ENCODE results near the gene PAK1. TPM values are rescaled to one million over a fixed set of nuclear protein-coding genes. Genes with fewer than 3 reads are reported as not detected.
A peak's percentile ranks its signal among the peaks of the same experiment; 100 is the strongest.

Gene PAK1
- total and polyA plus RNA-seq, 2 of the 4 experiments (the other 2 are of a cell fraction), result 34.3 to 60.6 TPM

DNA sequence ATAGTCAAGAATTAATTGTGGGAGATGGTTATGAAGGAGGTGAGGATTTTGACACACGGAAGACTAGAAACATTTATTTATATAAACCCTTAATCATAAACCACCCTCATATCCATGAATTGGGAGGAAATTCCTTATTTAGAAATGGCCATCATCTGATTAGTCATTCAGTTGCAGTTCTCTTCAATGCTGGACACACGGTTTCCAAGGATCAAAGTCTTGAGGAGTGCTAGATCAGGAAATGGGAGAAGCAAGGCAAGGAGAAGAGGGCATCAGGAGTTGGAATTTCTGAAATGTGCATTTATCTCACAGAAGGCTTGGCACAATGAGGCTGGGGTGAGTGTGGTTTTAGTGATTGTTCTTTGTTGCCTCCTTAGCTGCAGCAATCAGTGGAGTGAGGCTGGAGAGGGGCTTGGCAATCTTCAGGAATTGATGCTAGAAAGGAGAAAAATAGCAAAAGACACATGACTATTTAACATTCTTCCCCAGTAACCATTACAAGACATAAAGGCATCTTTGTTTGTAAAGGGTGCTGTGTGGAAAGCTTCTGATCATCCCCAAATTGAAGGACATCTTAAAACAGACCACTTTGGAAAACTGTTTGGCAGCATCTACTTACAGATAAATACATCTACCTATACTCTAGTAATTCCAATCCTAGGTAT lies 150.8 kb downstream of the PAK1 start:
- H2BK5ac ChIP-seq (ENCODE audit: low read depth, low read length, poor library complexity, severe bottlenecking), result no peak overlapping the region
- no peak overlapping the region for H3K4me3 ChIP-seq (ENCODE audit: insufficient read depth, low read depth, low read length)
- ChIA-PET POLR2A (ENCODE audit: unreplicated experiment) (no interaction called here), CTCF (no interaction called here)
- no peak overlapping the region for H3K9ac ChIP-seq (ENCODE audit: low read depth, low read length)
- no peaks in the 10 kb centered on the region; a peak in 1 of 4 replicates for H3K79me1 ChIP-seq (ENCODE audit: low read depth in 1 of 2, low read length in 2 of 2)
- no peak overlapping the region for H4K91ac ChIP-seq (ENCODE audit: insufficient read depth, low read depth, low read length)
- no peak overlapping the region for H3K4ac ChIP-seq (ENCODE audit: low read depth, low read length)
- no peak for TF ChIP-seq FOS (IDR thresholded peaks at IDR 0.05; ENCODE audit: low read depth, low read length)
- no peak for TF ChIP-seq RFX5 (IDR thresholded peaks at IDR 0.05; ENCODE audit: low read depth, low read length)
- TF ChIP-seq SMC3 (IDR thresholded peaks at IDR 0.05; ENCODE audit: low read depth, low read length), result no peak
- no peak for TF ChIP-seq MXI1 (IDR thresholded peaks at IDR 0.05; ENCODE audit: borderline replicate concordance, low read depth, low read length)
- TF ChIP-seq RCOR1 (IDR thresholded peaks at IDR 0.05; ENCODE audit: insufficient replicate concordance, low read length), result no peak
- no peak for TF ChIP-seq MAZ (IDR thresholded peaks at IDR 0.05; ENCODE audit: borderline replicate concordance, low read depth, low read length)
- TF ChIP-seq, protein P1, sequence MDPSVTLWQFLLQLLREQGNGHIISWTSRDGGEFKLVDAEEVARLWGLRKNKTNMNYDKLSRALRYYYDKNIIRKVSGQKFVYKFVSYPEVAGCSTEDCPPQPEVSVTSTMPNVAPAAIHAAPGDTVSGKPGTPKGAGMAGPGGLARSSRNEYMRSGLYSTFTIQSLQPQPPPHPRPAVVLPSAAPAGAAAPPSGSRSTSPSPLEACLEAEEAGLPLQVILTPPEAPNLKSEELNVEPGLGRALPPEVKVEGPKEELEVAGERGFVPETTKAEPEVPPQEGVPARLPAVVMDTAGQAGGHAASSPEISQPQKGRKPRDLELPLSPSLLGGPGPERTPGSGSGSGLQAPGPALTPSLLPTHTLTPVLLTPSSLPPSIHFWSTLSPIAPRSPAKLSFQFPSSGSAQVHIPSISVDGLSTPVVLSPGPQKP (IDR thresholded peaks at IDR 0.05; ENCODE audit: borderline replicate concordance, low read depth, low read length), result no peak
- no peak for TF ChIP-seq RAD21 (IDR thresholded peaks at IDR 0.05; ENCODE audit: low read length)
- no peak for TF ChIP-seq NFE2L2 (IDR thresholded peaks at IDR 0.05; ENCODE audit: low read depth, low read length)
- TF ChIP-seq MAFK (IDR thresholded peaks at IDR 0.05; ENCODE audit: low read depth, low read length), result no peak
- ATAC-seq (ENCODE audit: low read depth), result no peak; the same call in 1 of the 2 replicates
- dilution Hi-C loops (cut with HindIII; ENCODE audit: low sequenced_read_pairs, unreplicated experiment), result no loop called here
- whole genome bisulfite sequencing, 2 experiments (ENCODE audit: extremely low coverage in 2 of 2, insufficient read length in 1 of 2), result no CpG with 5 or more reads among the region's 2 CpGs
- H3K23ac ChIP-seq (ENCODE audit: low read depth, low read length), result no peak overlapping the region
- H2AFZ ChIP-seq (replicated peaks; ENCODE audit: low read length, poor library complexity), result no peak overlapping the region
- BruUV-seq (replicated peaks), result no TSS peak
- H3K14ac ChIP-seq (replicated peaks; ENCODE audit: low read depth, low read length), result no peak overlapping the region
- no peak overlapping the region for H3K27ac ChIP-seq (ENCODE audit: insufficient read depth, low read length)
- no peak overlapping the region for H2AK9ac ChIP-seq (replicated peaks; ENCODE audit: low read depth, low read length, poor library complexity)
- H4K20me1 ChIP-seq (ENCODE audit: insufficient read depth, low read length), result peaks cover 4% of the 10 kb centered on the region; the same call in 1 of the 2 replicates
- no peak overlapping the region for H3K18ac ChIP-seq (ENCODE audit: low read depth, low read length)
- peaks cover 12% of the 10 kb centered on the region for H3K9me1 ChIP-seq (ENCODE audit: insufficient read depth, low read length)
- no peak overlapping the region for H4K8ac ChIP-seq (ENCODE audit: low read depth in 2 of 2, low read length in 2 of 2)
- intact Hi-C loops (cut with micrococcal nuclease), result no loop called here
- H2BK15ac ChIP-seq (ENCODE audit: low read depth, low read length), result no peak overlapping the region
- no peak overlapping the region for H2AK5ac ChIP-seq (ENCODE audit: low read depth, low read length)
- H3K4me1 ChIP-seq (ENCODE audit: control insufficient read depth, insufficient read depth, low read length), result peaks cover 3% of the 10 kb centered on the region
- DNase-seq, result peak; percentile 57
- H3K36me3 ChIP-seq (ENCODE audit: control insufficient read depth, insufficient read depth, low read length), result no peaks in the 10 kb centered on the region
- no peak overlapping the region for H3K4me2 ChIP-seq (ENCODE audit: low read depth, low read length)
- H3K56ac ChIP-seq (ENCODE audit: extremely low read depth, insufficient read depth, low read length), result no peak overlapping the region
- 0 out of 2 replicates have a peak overlapping the region, but pooled peaks have one; percentile 51 for H2BK20ac ChIP-seq (ENCODE audit: low read depth, low read length)
- H2BK120ac ChIP-seq (ENCODE audit: low read depth, low read length), result no peak overlapping the region
- H3K9me3 ChIP-seq (ENCODE audit: control insufficient read depth, insufficient read depth, low read length), result no peaks in the 10 kb centered on the region
- H3K27me3 ChIP-seq (ENCODE audit: control insufficient read depth, insufficient read depth, low read length), result no peaks in the 10 kb centered on the region
- in situ Hi-C loops (cut with MboI; ENCODE audit: low sequenced_read_pairs), result no loop called here
- H4K5ac ChIP-seq (ENCODE audit: low read depth, low read length), result no peak overlapping the region

Data from IMR-90 (cell line).